ENCODE results near the gene CGB5. TPM values are rescaled to one million over a fixed set of nuclear protein-coding genes. Genes with fewer than 3 reads are reported as not detected.

CGB5 gene
- total and polyA plus RNA-seq, 2 donors (not counting 1 experiment from before 2014, with no cell fraction given), result not detected

Small RNA genes within 50 kb of the gene (small RNA-seq; reads per million reads assigned to genes)
- not detected for gene MIR6798 (ENCODE audit: insufficient read length, low read depth, low replicate concordance)
- not detected for gene RN7SL708P (ENCODE audit: insufficient read length, low read depth, low replicate concordance)

Other genes starting within 250 kb of the CGB5 start
- gene BCAT2, start 232.8 kb upstream of the CGB5 start, total RNA-seq, result 39.1 and 42.9 TPM in 2 replicates
- gene BCAT2, start 232.8 kb upstream of the CGB5 start, polyA plus RNA-seq, result 27.4 and 36.3 TPM in 2 replicates
- gene HSD17B14, start 207.4 kb upstream of the CGB5 start, total RNA-seq, result 2.9 and 5.1 TPM in 2 replicates
- 1.8 and 2.5 TPM in 2 replicates for gene HSD17B14, start 207.4 kb upstream of the CGB5 start, polyA plus RNA-seq
- gene PLEKHA4, start 175.2 kb upstream of the CGB5 start, total RNA-seq, result 5.5 and 6.2 TPM in 2 replicates
- gene PLEKHA4, start 175.2 kb upstream of the CGB5 start, polyA plus RNA-seq, result 4.3 and 6.0 TPM in 2 replicates
- gene PPP1R15A, start 171.4 kb upstream of the CGB5 start, total RNA-seq, result 122 and 128 TPM in 2 replicates
- gene PPP1R15A, start 171.4 kb upstream of the CGB5 start, polyA plus RNA-seq, result 1,029 and 1,214 TPM in 2 replicates
- gene TULP2, start 145.1 kb upstream of the CGB5 start, total RNA-seq, result not detected in 2 replicates
- not detected in 2 replicates for gene TULP2, start 145.1 kb upstream of the CGB5 start, polyA plus RNA-seq
- 134 and 136 TPM in 2 replicates for gene NUCB1, start 143.5 kb upstream of the CGB5 start, total RNA-seq
- 85.9 and 118 TPM in 2 replicates for gene NUCB1, start 143.5 kb upstream of the CGB5 start, polyA plus RNA-seq
- 0.64 TPM in 1 of 2 replicates, not detected in the other for gene DHDH, start 110.1 kb upstream of the CGB5 start, total RNA-seq
- gene DHDH, start 110.1 kb upstream of the CGB5 start, polyA plus RNA-seq, result 0.82 TPM in 1 of 2 replicates, not detected in the other
- gene BAX, start 89.0 kb upstream of the CGB5 start, total RNA-seq, result 92.7 and 95.3 TPM in 2 replicates
- gene BAX, start 89.0 kb upstream of the CGB5 start, polyA plus RNA-seq, result 109 and 114 TPM in 2 replicates
- 881 and 937 TPM in 2 replicates for gene FTL, start 78.5 kb upstream of the CGB5 start, total RNA-seq
- 534 and 832 TPM in 2 replicates for gene FTL, start 78.5 kb upstream of the CGB5 start, polyA plus RNA-seq
- gene GYS1, start 50.5 kb upstream of the CGB5 start, total RNA-seq, result 62.7 and 63.0 TPM in 2 replicates
- 22.7 and 28.9 TPM in 2 replicates for gene GYS1, start 50.5 kb upstream of the CGB5 start, polyA plus RNA-seq
- gene RUVBL2, start 50.0 kb upstream of the CGB5 start, total RNA-seq, result 36.1 and 44.8 TPM in 2 replicates
- 50.7 and 57.4 TPM in 2 replicates for gene RUVBL2, start 50.0 kb upstream of the CGB5 start, polyA plus RNA-seq
- gene LHB, start 26.8 kb upstream of the CGB5 start, total RNA-seq, result 1.1 TPM in 1 of 2 replicates, not detected in the other
- gene LHB, start 26.8 kb upstream of the CGB5 start, polyA plus RNA-seq, result 1.6 and 4.7 TPM in 2 replicates
- not detected in 2 replicates for gene CGB3, start 19.5 kb upstream of the CGB5 start, total RNA-seq
- gene CGB3, start 19.5 kb upstream of the CGB5 start, polyA plus RNA-seq, result not detected in 2 replicates
- not detected in 2 replicates for gene CGB2, start 12.0 kb upstream of the CGB5 start, total RNA-seq
- gene CGB2, start 12.0 kb upstream of the CGB5 start, polyA plus RNA-seq, result not detected in 2 replicates
- gene CGB1, start 7.0 kb upstream of the CGB5 start, total RNA-seq, result not detected in 2 replicates
- gene CGB1, start 7.0 kb upstream of the CGB5 start, polyA plus RNA-seq, result not detected in 2 replicates
- gene CGB8, start 5.3 kb downstream of the CGB5 start, total RNA-seq, result not detected in 2 replicates
- not detected in 2 replicates for gene CGB8, start 5.3 kb downstream of the CGB5 start, polyA plus RNA-seq
- not detected in 2 replicates for gene CGB7, start 13.9 kb downstream of the CGB5 start, total RNA-seq
- gene CGB7, start 13.9 kb downstream of the CGB5 start, polyA plus RNA-seq, result not detected in 2 replicates
- not detected in 2 replicates for gene NTF4, start 21.0 kb downstream of the CGB5 start, total RNA-seq
- gene NTF4, start 21.0 kb downstream of the CGB5 start, polyA plus RNA-seq, result not detected in 2 replicates
- 0.10 TPM in 1 of 2 replicates, not detected in the other for gene KCNA7, start 28.9 kb downstream of the CGB5 start, total RNA-seq
- not detected in 2 replicates for gene KCNA7, start 28.9 kb downstream of the CGB5 start, polyA plus RNA-seq
- gene SNRNP70, start 41.6 kb downstream of the CGB5 start, total RNA-seq, result 598 and 610 TPM in 2 replicates
- gene SNRNP70, start 41.6 kb downstream of the CGB5 start, polyA plus RNA-seq, result 954 and 1,219 TPM in 2 replicates
- 12.4 and 13.1 TPM in 2 replicates for gene LIN7B, start 70.5 kb downstream of the CGB5 start, total RNA-seq
- gene LIN7B, start 70.5 kb downstream of the CGB5 start, polyA plus RNA-seq, result 7.4 and 7.5 TPM in 2 replicates
- gene C19orf73, start 75.3 kb downstream of the CGB5 start, total RNA-seq, result 3.9 and 5.3 TPM in 2 replicates
- 8.2 and 9.8 TPM in 2 replicates for gene C19orf73, start 75.3 kb downstream of the CGB5 start, polyA plus RNA-seq
- 0.80 and 3.4 TPM in 2 replicates for gene PPFIA3, start 75.7 kb downstream of the CGB5 start, total RNA-seq
- gene PPFIA3, start 75.7 kb downstream of the CGB5 start, polyA plus RNA-seq, result 1.5 and 2.1 TPM in 2 replicates
- not detected in 2 replicates for gene HRC, start 111.5 kb downstream of the CGB5 start, total RNA-seq
- not detected in 2 replicates for gene HRC, start 111.5 kb downstream of the CGB5 start, polyA plus RNA-seq
- not detected in 2 replicates for gene TRPM4, start 113.9 kb downstream of the CGB5 start, total RNA-seq
- gene TRPM4, start 113.9 kb downstream of the CGB5 start, polyA plus RNA-seq, result 0.24 TPM in 1 of 2 replicates, not detected in the other